H1 (cell line): ENCODE data around the gene CFD. TPM values are rescaled to one million over a fixed set of nuclear protein-coding genes. Genes with fewer than 3 reads are reported as not detected.
"Not testable (repeated sequence)": the region's sequence is repeated elsewhere in the genome, so short reads cannot be mapped to it uniquely, and the experiment has no call there.

Source experiments
- CTCF ChIA-PET: fragments of 300-600 bp; sonication (Branson Sonifier 250); formaldehyde crosslinking; loops from one replicate; lab custom pipeline; 2021; ENCODE audit not compliant: partially characterized antibody; lab: Charles Lee
- POLR2A ChIA-PET: fragments of 300-600 bp; sonication (Branson Sonifier 250); formaldehyde crosslinking; loops from one replicate; lab custom pipeline; 2021; ENCODE audit warnings: inconsistent platforms; ENCODE audit not compliant: partially characterized antibody; lab: Charles Lee
- DNase-seq, 2 experiments: peaks; one replicate each; pipeline versions ENCODE4 v3.0.0 to v3.0.0-alpha.2; 2010 to 2022; ENCODE audit warnings: low spot score in 2 of 2, low read depth in 1 of 2, mixed read lengths in 1 of 2
- FAIRE-seq: peaks from 2 replicates; lab custom pipeline; 2011; peaks lifted over from hg19 to GRCh38; lab: Jason Lieb, UNC
- H2AFZ ChIP-seq: 2 replicates; pipeline ENCODE4 v1.8.1; 2012; ENCODE audit warnings: low read length, inconsistent platforms
- H2AK5ac ChIP-seq: 2 replicates; pipeline ENCODE4 v1.6.1; 2013; ENCODE audit warnings: low read depth, low read length
- H2BK120ac ChIP-seq: replicated peaks from 2 replicates; pipeline ENCODE3; 2013; ENCODE audit warnings: low read depth, low read length, inconsistent platforms
- H2BK12ac ChIP-seq: 2 replicates; pipeline ENCODE4 v1.6.1; 2013; ENCODE audit warnings: low read depth, low read length
- H2BK15ac ChIP-seq: 2 replicates; pipeline ENCODE4 v1.6.1; 2013; ENCODE audit warnings: low read length
- H2BK20ac ChIP-seq: 2 replicates; pipeline ENCODE4 v1.6.1; 2013; ENCODE audit warnings: low read length
- H2BK5ac ChIP-seq: 2 replicates; pipeline ENCODE4 v1.6.1; 2013; ENCODE audit warnings: low read depth, low read length
- H3K14ac ChIP-seq: 2 replicates; pipeline ENCODE4 v1.6.1; 2013; ENCODE audit warnings: inconsistent platforms; ENCODE audit not compliant: insufficient read length
- H3K18ac ChIP-seq: 2 replicates; pipeline ENCODE4 v1.6.1; 2013; ENCODE audit warnings: low read length; ENCODE audit errors: extremely low read depth
- H3K23ac ChIP-seq: 2 replicates; pipeline ENCODE4 v1.6.1; 2013; ENCODE audit warnings: inconsistent platforms; ENCODE audit not compliant: insufficient read length
- H3K23me2 ChIP-seq: 2 replicates; pipeline ENCODE4 v1.6.1; 2013; ENCODE audit warnings: low read depth, low read length
- H3K27ac ChIP-seq: 2 replicates; pipeline ENCODE4 v1.6.1; 2011; ENCODE audit warnings: low read depth, low read length, inconsistent platforms
- H3K27me3 ChIP-seq, 4 experiments: replicated peaks in 1 of 4; 1 replicate in 1 of 4; 2 replicates in 3 of 4; pipeline versions ENCODE4 v1.6.1 to v1.8.1; 2011 to 2013; ENCODE audit warnings: low read length in 3 of 4, mild to moderate bottlenecking in 3 of 4, inconsistent platforms in 2 of 4, mixed read lengths in 2 of 4, moderate library complexity in 1 of 4; ENCODE audit not compliant: control insufficient read depth in 3 of 4, insufficient read depth in 3 of 4; ENCODE audit errors: extremely low read depth in 1 of 4
- H3K36me3 ChIP-seq, 4 experiments: 2 replicates each; pipeline versions ENCODE4 v1.6.1 to v1.8.1; 2011 to 2013; ENCODE audit warnings: mild to moderate bottlenecking in 4 of 4, low read length in 3 of 4, moderate library complexity in 2 of 4, control low read depth in 1 of 4, inconsistent platforms in 1 of 4; ENCODE audit not compliant: insufficient read depth in 4 of 4, control insufficient read depth in 2 of 4
- H3K4ac ChIP-seq: replicated peaks from 2 replicates; pipeline ENCODE3; 2013; ENCODE audit warnings: low read length, low read depth, mixed read lengths, inconsistent platforms; ENCODE audit not compliant: insufficient read length
- H3K4me1 ChIP-seq, 4 experiments: replicated peaks in 1 of 4; 1 replicate in 1 of 4; 2 replicates in 3 of 4; pipeline versions ENCODE4 v1.6.1 to v1.8.1; 2011 to 2013; ENCODE audit warnings: low read length in 3 of 4, inconsistent platforms in 2 of 4, mixed read lengths in 1 of 4; ENCODE audit not compliant: insufficient read depth in 4 of 4, control insufficient read depth in 3 of 4
- H3K4me2 ChIP-seq, 2 experiments: 2 replicates each; pipeline versions ENCODE4 v1.6.1 to v1.8.1; 2011 to 2013; ENCODE audit warnings: low read depth in 2 of 2, low read length in 2 of 2, control low read depth in 1 of 2, inconsistent platforms in 1 of 2, mild to moderate bottlenecking in 1 of 2; ENCODE audit not compliant: insufficient read depth in 1 of 2
- H3K4me3 ChIP-seq, 4 experiments: fragments of 200-600, 300-600 bp in 1 of 4; sonication (generic), shearing (Covaris generic), sonication (Bioruptor Twin) in 1 of 4; 2 replicates each; pipeline versions ENCODE4 v1.5.1 to v1.8.1; 2011 to 2016; ENCODE audit warnings: low read length in 4 of 4, low read depth in 3 of 4, control low read depth in 2 of 4, inconsistent platforms in 2 of 4, mild to moderate bottlenecking in 2 of 4, mixed read lengths in 1 of 4, moderate library complexity in 1 of 4; ENCODE audit not compliant: insufficient read depth in 2 of 4; ENCODE audit errors: extremely low read depth in 1 of 4
- H3K56ac ChIP-seq: replicated peaks from 2 replicates; pipeline ENCODE3; 2013; ENCODE audit warnings: low read depth, mild to moderate bottlenecking, mixed read lengths, low read length, inconsistent platforms; ENCODE audit not compliant: insufficient read length
- H3K79me1 ChIP-seq: 2 replicates; pipeline ENCODE4 v1.6.1; 2013; ENCODE audit warnings: low read depth, low read length, control low read depth
- H3K79me2 ChIP-seq, 2 experiments: 2 replicates each; pipeline versions ENCODE4 v1.6.1 to v1.8.1; 2012 to 2013; ENCODE audit warnings: low read length in 2 of 2, mild to moderate bottlenecking in 2 of 2, inconsistent platforms in 1 of 2; ENCODE audit not compliant: insufficient read depth in 2 of 2, control insufficient read depth in 1 of 2
- H3K9ac ChIP-seq, 4 experiments: replicated peaks in 1 of 4; 1 replicate in 1 of 4; 2 replicates in 3 of 4; pipeline versions ENCODE4 v1.6.1 to v1.8.1; 2011 to 2013; ENCODE audit warnings: low read depth in 3 of 4, low read length in 3 of 4, control low read depth in 2 of 4, mild to moderate bottlenecking in 2 of 4, moderate library complexity in 2 of 4, inconsistent platforms in 1 of 4; ENCODE audit errors: extremely low read depth in 1 of 4
- H3K9me3 ChIP-seq, 2 experiments: 2 replicates each; pipeline versions ENCODE4 v1.6.1 to v1.8.1; 2012 to 2013; ENCODE audit warnings: mild to moderate bottlenecking in 2 of 2, moderate library complexity in 2 of 2, control low read depth in 1 of 2, inconsistent platforms in 1 of 2, low read depth in 1 of 2, low read length in 1 of 2, mixed read lengths in 1 of 2; ENCODE audit not compliant: insufficient read depth in 2 of 2
- H4K20me1 ChIP-seq, 2 experiments: replicated peaks in 1 of 2; 2 replicates each; pipeline versions ENCODE3 to v1.8.1; 2011 to 2013; ENCODE audit warnings: inconsistent platforms in 2 of 2, low read length in 2 of 2, mild to moderate bottlenecking in 1 of 2; ENCODE audit not compliant: insufficient read depth in 2 of 2, control insufficient read depth in 1 of 2
- H4K5ac ChIP-seq: 2 replicates; pipeline ENCODE4 v1.6.1; 2013; ENCODE audit warnings: low read length, low read depth, mixed read lengths, inconsistent platforms; ENCODE audit not compliant: insufficient read length
- H4K8ac ChIP-seq: 2 replicates; pipeline ENCODE4 v1.8.0; 2013; ENCODE audit warnings: mild to moderate bottlenecking, moderate library complexity, low read length, inconsistent platforms; ENCODE audit not compliant: insufficient read depth; ENCODE audit errors: extremely low read depth
- H4K91ac ChIP-seq: replicated peaks from 2 replicates; pipeline ENCODE3; 2013; ENCODE audit warnings: low read length, mixed read lengths, inconsistent platforms; ENCODE audit not compliant: insufficient read length
- WGBS, 2 experiments: shearing (Covaris generic) in 1 of 2; methylation state at CpG; one replicate each; pipeline versions ENCODE4 v1.1.6 to v1.1.7; 2013 to 2015; ENCODE audit warnings: low lambda C conversion rate in 2 of 2, mixed read lengths in 2 of 2, inconsistent platforms in 1 of 2, low coverage in 1 of 2, missing lambda C conversion rate in 1 of 2; ENCODE audit not compliant: insufficient replicate concordance in 2 of 2, insufficient coverage in 1 of 2, insufficient read length in 1 of 2; ENCODE audit errors: extremely low coverage in 1 of 2, missing lambda C conversion rate in 1 of 2; 5-methylcytosine and 5-hydroxymethylcytosine counted together
- polyA plus RNA-seq, 7 experiments: library from polyadenylated mRNA; depleted of rRNA in 3 of 7; stranded (reverse) in 5 of 7; unstranded in 2 of 7; fragments of >200 nt in 5 of 7; fragments of 200-250 nt in 2 of 7; gene quantifications; 1 replicate in 5 of 7; 2 replicates in 1 of 7; 4 replicates in 1 of 7; pipeline versions ENCODE4 v1.2.1 to v1.2.3, GENCODE V29; 2011 to 2013; ENCODE audit warnings: missing spikeins in 2 of 7, mixed read lengths in 2 of 7
- total RNA-seq: library from RNA; stranded (reverse); fragmentation: NEBNext Ultra II Directional; extraction: Animal tissue kit (Norgen Biotek cat#: 25700); gene quantifications from 2 replicates; pipeline ENCODE4 v1.2.1, GENCODE V29; 2021

The CFD gene
- total and polyA plus RNA-seq, 2 of the 8 experiments (the other 6 are each of a cell fraction or from before 2014, with no cell fraction given) = 1.7 to 2.8 TPM

- POLR2A ChIA-PET = interaction anchor here (0.6 to 11.5 kb wide), 6 partner anchors 11 to 184 kb away, joined by 3 to 82 read pairs (median 3); partner anchors contain the start of genes MED16, RNU6-9 and WDR18
- not testable (repeated sequence) for H3K23ac ChIP-seq, H3K4me2 ChIP-seq, H3K4me3 ChIP-seq, FAIRE-seq, H2AFZ ChIP-seq, H3K27ac ChIP-seq, H4K91ac ChIP-seq, H3K79me2 ChIP-seq, H3K14ac ChIP-seq, H3K9ac ChIP-seq, H3K56ac ChIP-seq, H4K8ac ChIP-seq, H3K79me1 ChIP-seq, H3K23me2 ChIP-seq, H2BK120ac ChIP-seq, H3K27me3 ChIP-seq, H3K18ac ChIP-seq, H4K20me1 ChIP-seq, H2BK5ac ChIP-seq, H2BK20ac ChIP-seq, H3K4me1 ChIP-seq, H2AK5ac ChIP-seq, H3K4ac ChIP-seq, H2BK15ac ChIP-seq, H3K9me3 ChIP-seq, H4K5ac ChIP-seq, DNase-seq, H2BK12ac ChIP-seq
- H3K36me3 ChIP-seq = peaks cover 0 to 14% (median 4%) of the 10 kb centered on the region in 4 experiments; a peak in 5 of 8 replicates
- CTCF ChIA-PET = interaction anchor here (0.7 to 3.2 kb wide), 7 partner anchors 9 to 273 kb away, joined by 3 to 12 read pairs (median 3); no protein-coding TSS in a partner anchor
- WGBS, 2 experiments = 73% methylated on average over 10 of the region's 24 CpGs; no CpG with 5 or more reads in 1 of the 2 experiments
Observed at GRCh38 chr19:878751-879561, 19.5 kb downstream of the CFD start.
